ENCODE data around the gene UIMC1.

Gene UIMC1

GRCh38 chr5:176954050-176954449, 52.5 kb downstream of the UIMC1 start:
- no peaks in the 10 kb centered on the region for H3K36me3 ChIP-seq (ENCODE audit: insufficient read depth)
- H3K79me2 ChIP-seq (ENCODE audit: insufficient read depth, low read depth), result no peaks in the 10 kb centered on the region
- no peaks in the 10 kb centered on the region for H3K27me3 ChIP-seq (ENCODE audit: insufficient read depth, low read depth)
- no peak overlapping the region for H3K4me3 ChIP-seq (IDR thresholded peaks at IDR 0.05; ENCODE audit: insufficient read depth, low read depth, low read length)
- H4K20me1 ChIP-seq (ENCODE audit: insufficient read depth), result no peaks in the 10 kb centered on the region
- no peak overlapping the region for H3K4me2 ChIP-seq
- no peak overlapping the region for H3K27ac ChIP-seq
- no peak overlapping the region for H2AFZ ChIP-seq (ENCODE audit: low read depth)
- H3K4me1 ChIP-seq (ENCODE audit: low read depth, poor library complexity, severe bottlenecking), result no peaks in the 10 kb centered on the region
- no peak overlapping the region for H3K9ac ChIP-seq
- TF ChIP-seq CTCF (conservative IDR thresholded peaks at IDR 0.05; ENCODE audit: low read depth, low read length), result no peak

GRCh38 chr5:176952531-176953193, 53.9 kb downstream of the UIMC1 start:
- H3K27ac ChIP-seq, result no peak overlapping the region
- no peaks in the 10 kb centered on the region for H4K20me1 ChIP-seq (ENCODE audit: insufficient read depth)
- H3K36me3 ChIP-seq (ENCODE audit: insufficient read depth), result no peaks in the 10 kb centered on the region
- no peak for TF ChIP-seq CTCF (conservative IDR thresholded peaks at IDR 0.05; ENCODE audit: low read depth, low read length)
- H3K4me3 ChIP-seq (IDR thresholded peaks at IDR 0.05; ENCODE audit: insufficient read depth, low read depth, low read length), result no peak overlapping the region
- no peak overlapping the region for H3K9ac ChIP-seq
- H3K4me1 ChIP-seq (ENCODE audit: low read depth, poor library complexity, severe bottlenecking), result no peaks in the 10 kb centered on the region
- no peaks in the 10 kb centered on the region for H3K27me3 ChIP-seq (ENCODE audit: insufficient read depth, low read depth)
- H3K79me2 ChIP-seq (ENCODE audit: insufficient read depth, low read depth), result no peaks in the 10 kb centered on the region
- H2AFZ ChIP-seq (ENCODE audit: low read depth), result no peak overlapping the region
- H3K4me2 ChIP-seq, result no peak overlapping the region

GRCh38 chr5:176948458-176948857, 58.1 kb downstream of the UIMC1 start:
- H3K79me2 ChIP-seq (ENCODE audit: insufficient read depth, low read depth), result no peaks in the 10 kb centered on the region
- TF ChIP-seq CTCF (conservative IDR thresholded peaks at IDR 0.05; ENCODE audit: low read depth, low read length), result no peak
- no peaks in the 10 kb centered on the region for H3K27me3 ChIP-seq (ENCODE audit: insufficient read depth, low read depth)
- H3K4me1 ChIP-seq (ENCODE audit: low read depth, poor library complexity, severe bottlenecking), result no peaks in the 10 kb centered on the region
- H4K20me1 ChIP-seq (ENCODE audit: insufficient read depth), result no peaks in the 10 kb centered on the region
- no peak overlapping the region for H3K27ac ChIP-seq
- no peaks in the 10 kb centered on the region for H3K36me3 ChIP-seq (ENCODE audit: insufficient read depth)
- H2AFZ ChIP-seq (ENCODE audit: low read depth), result no peak overlapping the region
- H3K9ac ChIP-seq, result no peak overlapping the region
- H3K4me3 ChIP-seq (IDR thresholded peaks at IDR 0.05; ENCODE audit: insufficient read depth, low read depth, low read length), result no peak overlapping the region
- H3K4me2 ChIP-seq, result no peak overlapping the region

GRCh38 chr5:176947847-176948246, 58.7 kb downstream of the UIMC1 start:
- H3K36me3 ChIP-seq (ENCODE audit: insufficient read depth), result no peaks in the 10 kb centered on the region
- H3K79me2 ChIP-seq (ENCODE audit: insufficient read depth, low read depth), result no peaks in the 10 kb centered on the region
- H3K4me1 ChIP-seq (ENCODE audit: low read depth, poor library complexity, severe bottlenecking), result no peaks in the 10 kb centered on the region
- no peaks in the 10 kb centered on the region for H3K27me3 ChIP-seq (ENCODE audit: insufficient read depth, low read depth)
- no peak for TF ChIP-seq CTCF (conservative IDR thresholded peaks at IDR 0.05; ENCODE audit: low read depth, low read length)
- H3K27ac ChIP-seq, result no peak overlapping the region
- no peak overlapping the region for H2AFZ ChIP-seq (ENCODE audit: low read depth)
- no peaks in the 10 kb centered on the region for H4K20me1 ChIP-seq (ENCODE audit: insufficient read depth)
- H3K9ac ChIP-seq, result no peak overlapping the region
- H3K4me2 ChIP-seq, result no peak overlapping the region
- no peak overlapping the region for H3K4me3 ChIP-seq (IDR thresholded peaks at IDR 0.05; ENCODE audit: insufficient read depth, low read depth, low read length)

All from KMS-11 (cell line).